HepG2 (cell line): Measurements from ENCODE around the gene PDPK1. TPM values are rescaled to one million over a fixed set of nuclear protein-coding genes. Genes with fewer than 3 reads are reported as not detected.

ENCODE experiments used
- EED ChIP-seq: sonication (generic); formaldehyde crosslinking; IDR thresholded peaks from 2 replicates; pipeline ENCODE4 v1.5.0; 2020; ENCODE audit warnings: mild to moderate bottlenecking, missing genetic modification reagents
- ESRRA ChIP-seq: sonication (generic); formaldehyde crosslinking; IDR thresholded peaks from 2 replicates; pipeline ENCODE4 v1.5.1; 2020; ENCODE audit warnings: mild to moderate bottlenecking, low read depth, missing genetic modification reagents
- FLYWCH1 ChIP-seq: sonication (generic); formaldehyde crosslinking; IDR thresholded peaks from 2 replicates; pipeline ENCODE4 v1.8.1; 2023; ENCODE audit warnings: mild to moderate bottlenecking, missing genetic modification reagents
- GZF1 ChIP-seq: sonication (generic); formaldehyde crosslinking; IDR thresholded peaks from 2 replicates; pipeline ENCODE4 v1.5.1; 2020; ENCODE audit warnings: mild to moderate bottlenecking, missing genetic modification reagents
- POLR2AphosphoS5 ChIP-seq: IDR thresholded peaks from 2 replicates; pipeline ENCODE4 v1.6.1; 2012; ENCODE audit warnings: low read depth, low read length
- XBP1 ChIP-seq: sonication (generic); formaldehyde crosslinking; IDR thresholded peaks from 2 replicates; pipeline ENCODE4 v1.5.0; 2020; ENCODE audit warnings: missing genetic modification reagents
- ZNF354B ChIP-seq: sonication (generic); formaldehyde crosslinking; IDR thresholded peaks from 2 replicates; pipeline ENCODE4 v1.8.0; 2022; ENCODE audit warnings: mild to moderate bottlenecking, missing genetic modification reagents
- ZNF407 ChIP-seq: sonication (generic); formaldehyde crosslinking; IDR thresholded peaks from one replicate; pipeline ENCODE4 v1.5.1; 2020; ENCODE audit warnings: mild to moderate bottlenecking, missing genetic modification reagents; ENCODE audit errors: not compliant biosample characterization
- polyA plus RNA-seq, 8 experiments: library from polyadenylated mRNA; depleted of rRNA in 3 of 8; stranded (reverse) in 7 of 8; unstranded in 1 of 8; fragments of >200 nt; fragmentation: Illumina TruSeq in 4 of 8; extraction: Trizol in 4 of 8; gene quantifications; 2 replicates each; pipeline versions ENCODE4 v1.2.1 to v1.2.3, GENCODE V29; 2011 to 2016; ENCODE audit warnings: low read depth in 4 of 8, missing spikeins in 1 of 8, mixed read lengths in 1 of 8; ENCODE audit not compliant: insufficient read depth in 1 of 8
- total RNA-seq, 5 experiments: library from RNA; depleted of rRNA; stranded (reverse); fragments of >200 nt; fragmentation: Illumina TruSeq; extraction: Trizol; gene quantifications; 2 replicates each; pipeline ENCODE4 v1.2.3, GENCODE V29; 2016; ENCODE audit warnings: low read depth in 1 of 5
- TF ChIP-seq, protein P1 (sequence below): sonication (generic); formaldehyde crosslinking; IDR thresholded peaks from 2 replicates; pipeline ENCODE4 v1.4.0; 2020; ENCODE audit warnings: mild to moderate bottlenecking, missing genetic modification reagents

Gene PDPK1
- total and polyA plus RNA-seq, 2 of the 13 experiments (the other 11 are each of a cell fraction or from before 2014, with no cell fraction given) = 59.6 to 129 TPM

GRCh38 chr16:2603165-2604015 is 65.6 kb downstream of the PDPK1 start (continued):
- no peak for TF ChIP-seq XBP1 (CRISPR knock-in tag)
- no peak for TF ChIP-seq ZNF354B (CRISPR knock-in tag)
- peak; percentile 94 for TF ChIP-seq POLR2AphosphoS5
- TF ChIP-seq, protein P1, sequence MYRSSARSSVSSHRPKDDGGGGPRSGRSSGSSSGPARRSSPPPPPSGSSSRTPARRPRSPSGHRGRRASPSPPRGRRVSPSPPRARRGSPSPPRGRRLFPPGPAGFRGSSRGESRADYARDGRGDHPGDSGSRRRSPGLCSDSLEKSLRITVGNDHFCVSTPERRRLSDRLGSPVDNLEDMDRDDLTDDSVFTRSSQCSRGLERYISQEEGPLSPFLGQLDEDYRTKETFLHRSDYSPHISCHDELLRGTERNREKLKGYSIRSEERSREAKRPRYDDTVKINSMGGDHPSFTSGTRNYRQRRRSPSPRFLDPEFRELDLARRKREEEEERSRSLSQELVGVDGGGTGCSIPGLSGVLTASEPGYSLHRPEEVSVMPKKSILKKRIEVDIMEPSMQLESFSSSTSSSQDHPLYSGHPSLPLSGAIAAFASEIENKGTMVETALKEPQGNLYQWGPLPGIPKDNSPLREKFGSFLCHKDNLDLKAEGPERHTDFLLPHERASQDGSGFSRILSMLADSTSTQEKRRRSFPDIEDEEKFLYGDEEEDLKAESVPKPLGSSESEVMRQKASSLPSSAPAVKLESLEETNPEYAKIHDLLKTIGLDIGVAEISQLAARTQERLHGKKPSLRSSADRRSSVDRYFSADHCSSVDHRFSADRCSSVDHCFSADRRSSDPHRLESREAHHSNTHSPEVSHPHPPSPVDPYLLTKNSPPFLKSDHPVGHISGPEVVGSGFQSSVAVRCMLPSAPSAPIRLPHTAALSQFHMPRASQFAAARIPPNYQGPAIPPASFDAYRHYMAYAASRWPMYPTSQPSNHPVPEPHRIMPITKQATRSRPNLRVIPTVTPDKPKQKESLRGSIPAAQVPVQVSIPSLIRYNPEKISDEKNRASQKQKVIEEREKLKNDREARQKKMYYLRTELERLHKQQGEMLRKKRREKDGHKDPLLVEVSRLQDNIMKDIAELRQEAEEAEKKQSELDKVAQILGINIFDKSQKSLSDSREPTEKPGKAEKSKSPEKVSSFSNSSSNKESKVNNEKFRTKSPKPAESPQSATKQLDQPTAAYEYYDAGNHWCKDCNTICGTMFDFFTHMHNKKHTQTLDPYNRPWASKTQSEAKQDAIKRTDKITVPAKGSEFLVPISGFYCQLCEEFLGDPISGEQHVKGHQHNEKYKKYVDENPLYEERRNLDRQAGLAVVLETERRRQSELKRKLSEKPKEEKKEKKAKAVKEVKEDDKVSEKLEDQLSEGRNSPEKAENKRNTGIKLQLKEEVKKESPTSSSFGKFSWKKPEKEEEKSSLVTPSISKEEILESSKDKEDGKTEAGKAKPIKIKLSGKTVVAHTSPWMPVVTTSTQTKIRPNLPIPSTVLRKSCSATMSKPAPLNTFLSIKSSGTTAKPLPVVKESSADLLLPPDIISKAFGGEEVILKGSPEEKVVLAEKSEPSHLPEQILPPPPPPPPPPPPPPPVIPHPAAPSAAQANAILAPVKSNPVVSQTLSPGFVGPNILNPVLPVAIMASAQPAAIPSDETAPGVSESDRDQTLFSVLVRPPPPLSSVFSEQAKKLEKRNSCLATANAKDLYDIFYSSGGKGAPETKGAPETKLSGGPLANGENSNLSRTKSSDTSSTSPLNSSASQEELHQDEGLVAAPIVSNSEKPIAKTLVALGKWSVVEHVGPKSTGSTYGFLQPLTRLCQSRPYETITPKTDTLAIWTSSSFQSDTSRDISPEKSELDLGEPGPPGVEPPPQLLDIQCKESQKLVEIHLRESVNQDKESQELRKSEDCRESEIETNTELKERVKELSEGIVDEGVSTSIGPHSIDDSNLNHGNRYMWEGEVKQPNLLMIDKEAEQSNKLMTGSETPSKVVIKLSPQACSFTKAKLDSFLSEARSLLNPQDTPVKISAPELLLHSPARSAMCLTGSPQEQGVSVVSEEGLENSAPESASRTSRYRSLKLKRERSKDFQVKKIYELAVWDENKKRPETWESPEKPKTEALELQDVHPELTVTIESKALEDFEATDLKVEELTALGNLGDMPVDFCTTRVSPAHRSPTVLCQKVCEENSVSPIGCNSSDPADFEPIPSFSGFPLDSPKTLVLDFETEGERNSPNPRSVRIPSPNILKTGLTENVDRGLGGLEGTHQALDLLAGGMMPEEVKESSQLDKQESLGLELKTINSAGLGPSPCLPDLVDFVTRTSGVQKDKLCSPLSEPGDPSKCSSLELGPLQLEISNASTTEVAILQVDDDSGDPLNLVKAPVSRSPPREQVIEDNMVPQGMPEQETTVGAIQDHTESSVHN = peak; percentile 94; the same call in 1 of the 2 replicates
- TF ChIP-seq EED = peak; percentile 85; the same call in 1 of the 2 replicates
- peak; percentile 18 for TF ChIP-seq ZNF407 (CRISPR knock-in tag)
- peak; percentile 63; the same call in 1 of the 2 replicates for TF ChIP-seq ESRRA (CRISPR knock-in tag)
- 0 out of 2 replicates have a peak, but pooled peaks have one; percentile 34 for TF ChIP-seq GZF1 (CRISPR knock-in tag)
- TF ChIP-seq FLYWCH1 (CRISPR knock-in tag) = no peak
